ENCODE measurements around the gene RXRA.

Gene RXRA

DNA sequence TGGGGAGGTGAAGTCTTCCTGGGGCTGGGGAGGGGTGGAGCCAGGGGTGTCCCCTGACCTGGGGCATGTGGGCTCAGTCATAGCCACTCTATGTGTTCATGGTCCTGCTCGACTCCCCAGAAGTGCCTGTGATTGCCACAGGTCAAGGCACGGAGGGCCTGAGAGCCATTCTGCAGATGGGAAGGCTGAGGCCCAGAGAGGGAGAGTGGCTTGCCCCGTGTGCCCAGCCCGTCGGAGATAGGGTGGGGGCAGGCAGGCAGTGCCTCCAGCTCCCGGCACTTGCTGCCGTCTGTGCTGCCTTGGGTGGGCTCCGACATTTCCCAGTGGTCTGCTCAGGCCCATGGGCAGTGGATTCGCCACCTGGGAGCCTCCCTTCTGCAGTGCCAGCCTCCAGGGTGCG, 74.0 kb downstream of the RXRA start:
- DNase-seq (ENCODE audit: low spot score) = no peak

DNA sequence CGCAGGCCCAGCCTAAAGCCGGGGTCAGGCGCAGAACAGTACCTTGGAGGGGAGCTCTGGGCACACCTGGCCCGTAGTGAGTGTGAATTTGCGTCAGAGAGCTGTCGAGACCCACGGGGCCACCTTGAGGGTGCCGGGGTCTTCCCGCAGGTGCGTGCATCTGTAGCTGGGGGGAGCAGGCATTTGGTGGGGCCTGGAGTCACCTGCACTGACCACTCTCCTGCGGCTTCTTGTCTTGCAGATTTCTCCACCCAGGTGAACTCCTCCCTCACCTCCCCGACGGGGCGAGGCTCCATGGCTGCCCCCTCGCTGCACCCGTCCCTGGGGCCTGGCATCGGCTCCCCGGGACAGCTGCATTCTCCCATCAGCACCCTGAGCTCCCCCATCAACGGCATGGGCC, 75.1 kb downstream of the RXRA start:
- no peak for DNase-seq (ENCODE audit: low spot score)

DNA sequence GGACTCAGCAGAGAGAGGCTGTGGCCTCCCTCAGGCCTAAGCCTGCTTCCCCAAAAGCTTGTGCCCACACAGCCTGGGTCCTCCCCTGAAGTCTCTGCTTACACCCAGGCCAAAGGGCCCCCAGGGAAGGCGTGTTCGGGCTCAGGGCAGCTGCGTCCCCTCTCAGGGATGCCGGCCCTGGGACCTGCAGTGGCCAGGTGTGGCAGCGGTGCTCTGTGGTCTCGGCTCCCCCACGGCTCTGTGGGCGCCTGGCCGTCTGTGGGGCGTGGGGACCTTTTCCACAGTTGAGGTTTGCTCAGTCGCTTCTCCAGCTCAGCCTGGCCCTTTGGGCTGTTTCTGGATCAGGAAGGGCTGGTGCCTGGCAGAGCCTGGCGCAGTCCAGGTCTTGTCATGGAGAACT, 75.9 kb downstream of the RXRA start:
- no peak for DNase-seq (ENCODE audit: low spot score)

DNA sequence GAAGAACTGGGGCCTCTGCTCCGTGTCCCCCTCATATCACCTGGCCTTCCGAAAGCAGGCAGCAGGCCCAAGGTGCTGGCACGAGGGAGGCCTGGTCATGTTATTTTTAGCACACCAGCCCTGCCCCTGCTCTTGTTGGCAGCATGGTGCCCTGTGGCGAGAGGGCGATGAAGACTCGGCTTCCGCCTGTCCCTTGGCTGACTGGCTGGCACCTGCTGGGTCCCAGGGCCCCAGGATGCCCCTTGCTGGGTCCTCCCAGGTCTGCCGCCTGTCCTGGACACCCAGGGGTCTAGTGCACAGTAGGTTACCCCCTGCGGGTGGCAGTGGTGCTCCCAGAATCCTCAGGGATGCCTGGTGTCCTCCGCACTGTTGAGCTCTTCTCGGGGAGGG, 77.0 kb downstream of the RXRA start:
- DNase-seq (ENCODE audit: low spot score) = no peak

DNA sequence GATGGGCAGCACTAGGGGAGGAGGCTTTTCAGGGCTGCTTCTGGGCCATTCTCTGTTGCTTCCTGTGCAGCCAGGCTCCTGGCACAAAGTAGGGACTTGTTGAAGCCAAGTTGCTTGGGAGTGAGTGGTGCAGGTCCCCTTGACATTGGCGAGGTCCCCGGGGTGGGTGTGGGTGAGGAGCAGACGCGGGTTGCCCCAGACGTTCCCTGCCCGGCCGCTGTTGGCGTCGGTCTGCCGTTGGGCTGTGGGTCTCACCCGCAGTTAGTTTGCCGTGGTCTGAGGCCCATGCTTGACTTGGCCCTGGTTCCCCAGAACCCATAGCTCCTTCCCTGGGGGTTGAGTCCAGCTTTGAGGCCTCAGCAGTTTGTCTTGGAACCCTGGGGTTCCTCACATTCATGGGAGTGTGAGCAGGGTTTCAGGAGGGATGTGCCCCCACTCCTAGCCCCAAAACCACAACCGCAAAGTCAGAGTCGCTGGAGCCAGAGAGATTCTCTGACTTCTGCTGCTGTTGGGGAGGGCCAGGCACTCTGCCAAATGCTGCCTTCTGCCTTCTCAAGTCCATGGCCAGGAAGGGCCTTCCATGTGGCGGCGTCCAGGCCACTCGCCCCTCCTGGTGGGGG, 77.5 kb downstream of the RXRA start:
- DNase-seq (ENCODE audit: low spot score) = no peak

DNA sequence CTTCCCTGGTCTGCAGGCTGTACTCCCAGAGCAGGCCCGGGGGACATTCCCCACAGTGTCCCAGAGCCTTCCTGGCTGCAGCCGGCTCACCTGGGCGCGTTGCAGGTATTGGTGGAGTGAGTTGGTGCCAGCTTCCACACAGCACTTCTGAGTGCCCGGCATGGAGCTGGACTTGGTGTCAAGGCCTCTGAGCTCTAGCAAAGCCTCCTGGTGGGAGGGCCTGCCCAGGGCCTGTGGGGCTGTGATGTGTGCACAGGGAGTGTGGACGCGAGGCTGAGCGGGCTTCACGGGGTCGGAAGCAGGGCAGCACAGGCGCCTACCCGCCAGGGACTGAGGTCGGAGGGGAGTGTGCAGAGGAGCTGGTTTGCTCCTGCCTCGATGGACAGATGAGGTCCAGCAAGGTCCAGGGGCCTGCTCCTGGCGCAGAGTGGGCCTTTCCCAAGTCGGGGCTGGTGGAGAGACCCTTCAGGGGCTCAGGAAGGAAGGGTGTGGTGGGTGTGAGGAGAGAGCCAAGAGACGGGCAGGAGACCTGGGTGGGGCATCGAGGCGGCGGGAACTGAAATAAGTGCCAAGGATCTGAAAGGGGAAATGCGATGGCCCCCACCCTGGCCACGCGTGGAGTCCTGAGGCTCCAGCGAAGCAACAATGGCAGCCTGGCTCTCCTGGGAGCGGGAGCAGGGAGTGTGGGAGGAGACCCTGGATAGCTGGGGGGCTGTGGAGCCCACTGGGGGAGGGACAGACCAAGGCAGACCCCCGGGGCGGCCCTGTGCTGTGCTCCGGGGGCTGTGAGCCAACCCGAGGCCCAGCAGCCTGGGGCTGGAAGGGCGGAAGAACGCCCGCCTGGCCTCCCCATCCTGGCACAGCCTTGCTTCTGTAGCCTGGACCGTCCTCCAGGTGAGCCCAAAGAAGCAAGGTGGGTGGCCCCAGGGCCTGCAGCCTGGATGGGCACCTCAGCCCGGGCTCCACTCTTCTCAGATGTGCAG, 78.4 kb downstream of the RXRA start:
- DNase-seq (ENCODE audit: low spot score) = no peak

DNA sequence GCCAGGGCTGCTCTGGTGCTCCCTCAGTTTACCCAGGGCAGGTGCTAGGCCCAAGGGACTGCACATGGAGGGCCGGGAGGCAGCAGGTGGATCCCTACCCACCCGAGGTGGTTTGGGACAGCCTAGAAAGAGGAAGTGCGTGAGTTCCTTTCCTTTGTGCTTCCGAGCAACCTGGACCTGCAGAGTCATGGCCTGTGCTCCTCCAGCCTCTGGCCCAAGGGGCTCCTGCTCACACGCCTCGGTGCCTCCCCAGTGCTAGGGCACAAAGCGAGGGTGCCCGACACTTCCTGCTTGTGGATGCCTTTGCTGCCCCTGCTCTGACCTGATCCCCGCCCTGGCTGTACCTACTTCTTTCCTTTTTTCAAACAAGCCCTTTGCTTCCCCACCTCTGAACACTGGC, 79.3 kb downstream of the RXRA start:
- no peak for DNase-seq (ENCODE audit: low spot score)

DNA sequence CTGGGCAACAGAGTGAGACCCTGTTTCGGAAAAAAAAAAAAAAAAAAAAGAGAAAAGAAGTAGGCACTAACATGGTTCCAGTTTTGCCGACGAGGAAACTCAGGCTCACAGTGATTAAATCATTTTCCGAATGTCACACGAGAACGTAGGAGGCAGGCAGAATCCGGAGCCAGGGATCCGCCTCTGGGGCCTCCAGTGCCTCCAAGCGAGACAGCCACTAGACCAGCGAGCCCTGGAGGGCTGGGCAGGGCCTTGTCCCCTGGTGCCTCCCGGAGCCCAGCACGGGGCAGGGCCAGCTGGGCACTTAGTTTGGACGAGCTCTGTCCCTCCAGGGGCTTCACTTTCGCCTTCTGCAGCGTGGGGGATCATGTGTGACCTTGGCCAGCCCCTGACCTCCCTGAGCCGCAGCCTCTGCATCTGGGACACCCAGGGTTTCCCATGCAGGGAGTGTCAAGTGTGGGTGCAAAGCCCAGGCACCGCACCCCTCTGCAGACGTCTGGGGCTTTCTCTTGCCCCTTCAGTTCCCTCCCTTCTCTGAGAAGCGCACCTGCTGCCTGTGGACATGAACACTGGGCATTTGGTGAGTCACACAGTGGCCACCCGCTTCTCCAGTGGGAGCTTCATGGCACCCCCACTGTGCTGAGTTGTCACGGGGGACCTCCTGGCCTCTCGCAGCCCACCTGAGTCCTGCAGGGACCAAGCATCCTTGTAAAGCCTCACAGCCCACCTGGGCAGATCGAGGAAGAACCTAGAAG, 80.3 kb downstream of the RXRA start:
- no peak for DNase-seq (ENCODE audit: low spot score)

DNA sequence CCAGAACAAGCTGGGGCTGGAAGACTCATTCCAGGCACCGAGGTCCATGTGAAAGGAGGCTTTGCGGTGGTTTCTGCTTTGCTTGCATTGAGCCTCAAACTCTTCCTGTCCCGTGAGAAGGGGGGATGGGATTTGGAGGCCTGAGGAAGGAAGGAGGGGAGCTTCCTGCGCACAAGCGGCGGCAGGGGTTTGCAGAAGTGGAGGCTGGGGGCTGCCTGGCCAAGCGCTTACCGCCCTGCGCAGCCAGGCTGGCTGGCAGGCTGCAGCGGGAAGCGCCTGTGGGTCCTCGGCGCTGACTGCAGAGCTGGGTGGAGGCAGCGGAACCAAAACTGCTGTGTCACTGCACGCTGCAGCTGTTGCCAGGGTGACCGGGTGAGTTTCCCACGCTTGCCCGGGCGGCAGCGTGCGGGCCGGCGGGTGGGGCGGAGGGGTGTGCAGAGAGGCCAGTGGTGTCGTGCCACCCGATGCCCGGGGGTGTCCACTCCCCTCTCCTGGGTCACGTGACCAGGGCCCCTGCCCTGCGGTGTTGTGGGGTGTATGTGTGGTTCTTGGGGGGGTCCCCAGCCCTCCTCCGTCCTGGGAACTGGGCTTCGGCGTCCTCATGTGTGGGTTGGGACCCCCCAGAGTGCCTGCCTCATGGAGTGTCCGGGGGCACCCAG, 81.0 kb downstream of the RXRA start:
- no peak for DNase-seq (ENCODE audit: low spot score)

DNA sequence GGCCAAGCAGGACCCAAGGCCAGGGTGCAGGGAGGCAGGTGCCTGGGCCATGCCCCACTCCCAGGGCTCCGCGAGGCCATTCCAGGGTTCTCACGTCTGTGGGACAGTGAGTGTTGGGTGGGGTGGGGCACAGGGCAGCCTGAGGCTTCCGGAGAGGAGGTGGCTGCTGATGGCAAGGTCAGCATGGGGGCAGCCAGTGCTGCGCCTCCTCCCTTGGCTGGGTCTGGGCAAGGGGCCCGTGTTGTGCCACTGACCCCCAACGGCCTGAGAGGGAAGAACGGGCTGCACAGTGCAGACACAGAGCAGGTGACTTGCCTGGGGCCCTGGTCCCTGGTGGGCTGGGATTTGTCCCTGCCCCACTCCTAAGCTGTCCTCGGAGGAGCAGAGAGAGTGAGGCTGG, 82.1 kb downstream of the RXRA start:
- no peak for DNase-seq (ENCODE audit: low spot score)

DNA sequence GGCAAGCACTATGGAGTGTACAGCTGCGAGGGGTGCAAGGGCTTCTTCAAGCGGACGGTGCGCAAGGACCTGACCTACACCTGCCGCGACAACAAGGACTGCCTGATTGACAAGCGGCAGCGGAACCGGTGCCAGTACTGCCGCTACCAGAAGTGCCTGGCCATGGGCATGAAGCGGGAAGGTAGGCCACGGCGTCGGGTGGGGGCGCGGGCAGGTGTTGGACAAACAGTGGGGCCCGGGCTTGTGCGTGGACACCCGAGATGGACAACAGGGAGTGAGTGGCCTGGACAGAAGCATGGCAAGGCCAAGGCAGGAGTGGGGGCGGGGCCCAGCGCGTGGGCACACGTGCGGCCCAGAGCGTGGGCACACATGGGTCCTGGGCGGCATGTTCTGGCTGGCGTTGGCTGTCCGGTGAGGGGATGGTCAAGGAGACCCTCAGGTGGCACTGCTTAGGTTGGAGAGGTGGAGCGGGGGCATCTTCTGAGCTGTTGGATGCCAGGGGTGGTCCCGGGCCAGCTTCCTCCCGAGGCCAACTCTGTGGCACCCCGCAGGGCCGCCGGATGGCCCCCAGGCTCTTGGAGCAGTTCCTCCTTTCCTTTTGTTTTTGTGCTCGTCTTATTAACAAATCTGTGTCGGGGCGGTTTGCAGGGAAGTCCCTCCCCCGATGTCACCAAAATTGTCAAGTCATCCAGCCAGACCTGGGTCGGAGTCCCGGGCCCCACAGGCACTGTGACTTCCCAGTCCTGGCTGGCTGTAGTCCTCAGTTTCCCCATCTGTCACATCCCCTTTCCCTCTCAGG, 82.9 kb downstream of the RXRA start:
- DNase-seq (ENCODE audit: low spot score) = no peak

DNA sequence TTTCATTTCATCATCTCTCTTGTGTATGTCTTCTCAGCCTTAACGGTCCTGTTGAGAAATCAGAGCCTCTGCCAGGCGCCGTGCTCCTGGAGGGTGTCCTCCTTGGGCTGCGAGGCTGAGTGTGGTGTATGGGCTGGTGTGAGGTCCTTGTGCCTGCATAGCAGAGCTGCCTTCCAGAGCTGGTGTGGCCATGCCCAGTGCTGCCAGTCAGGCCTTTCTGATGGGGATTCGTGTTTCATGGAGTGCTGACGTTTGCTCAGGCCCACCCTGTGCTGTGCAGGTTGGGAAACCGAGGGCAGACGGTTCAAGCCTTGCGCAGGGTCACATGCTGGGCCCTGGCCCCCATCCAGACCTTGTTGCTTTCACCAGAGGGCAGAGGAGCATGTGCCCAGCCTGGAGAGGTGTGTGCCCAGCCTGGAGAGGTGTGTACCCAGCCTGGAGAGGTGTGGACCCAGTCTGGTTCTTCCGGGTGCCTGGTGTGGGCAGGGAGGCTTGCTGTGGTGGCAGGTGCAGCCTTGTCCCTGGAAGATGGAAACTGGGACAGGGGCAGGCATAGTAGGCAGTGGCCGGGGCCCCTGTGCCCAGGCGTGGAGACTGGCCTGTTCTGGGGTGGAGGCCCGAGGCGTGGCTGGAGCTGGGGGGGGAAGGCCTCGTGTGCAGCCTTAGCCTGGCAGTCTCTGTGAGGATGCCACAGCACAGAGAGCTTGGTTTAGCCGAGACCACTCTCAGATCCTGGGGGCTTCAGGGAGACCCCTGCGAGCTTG, 84.0 kb downstream of the RXRA start:
- DNase-seq (ENCODE audit: low spot score) = no peak

DNA sequence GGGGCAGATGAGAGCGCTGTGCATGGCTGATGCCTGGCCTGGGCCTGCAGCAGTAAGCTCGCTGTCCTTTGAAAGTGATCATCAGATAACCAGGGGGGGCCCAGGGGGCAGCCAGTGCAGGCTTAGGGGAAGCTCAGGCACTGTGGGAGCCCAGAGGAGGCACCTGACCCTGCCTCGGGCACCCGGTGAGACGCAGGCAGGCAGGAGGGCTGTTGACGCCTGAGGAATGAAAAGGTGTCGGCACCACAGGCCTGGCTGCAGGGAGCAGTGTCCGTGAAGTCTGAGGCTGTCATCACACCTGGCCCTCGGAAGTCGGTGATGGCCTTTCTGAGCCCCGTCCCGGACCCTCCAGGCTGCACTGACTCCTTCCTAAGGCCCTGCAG, 84.6 kb downstream of the RXRA start:
- no peak for DNase-seq (ENCODE audit: low spot score)

DNA sequence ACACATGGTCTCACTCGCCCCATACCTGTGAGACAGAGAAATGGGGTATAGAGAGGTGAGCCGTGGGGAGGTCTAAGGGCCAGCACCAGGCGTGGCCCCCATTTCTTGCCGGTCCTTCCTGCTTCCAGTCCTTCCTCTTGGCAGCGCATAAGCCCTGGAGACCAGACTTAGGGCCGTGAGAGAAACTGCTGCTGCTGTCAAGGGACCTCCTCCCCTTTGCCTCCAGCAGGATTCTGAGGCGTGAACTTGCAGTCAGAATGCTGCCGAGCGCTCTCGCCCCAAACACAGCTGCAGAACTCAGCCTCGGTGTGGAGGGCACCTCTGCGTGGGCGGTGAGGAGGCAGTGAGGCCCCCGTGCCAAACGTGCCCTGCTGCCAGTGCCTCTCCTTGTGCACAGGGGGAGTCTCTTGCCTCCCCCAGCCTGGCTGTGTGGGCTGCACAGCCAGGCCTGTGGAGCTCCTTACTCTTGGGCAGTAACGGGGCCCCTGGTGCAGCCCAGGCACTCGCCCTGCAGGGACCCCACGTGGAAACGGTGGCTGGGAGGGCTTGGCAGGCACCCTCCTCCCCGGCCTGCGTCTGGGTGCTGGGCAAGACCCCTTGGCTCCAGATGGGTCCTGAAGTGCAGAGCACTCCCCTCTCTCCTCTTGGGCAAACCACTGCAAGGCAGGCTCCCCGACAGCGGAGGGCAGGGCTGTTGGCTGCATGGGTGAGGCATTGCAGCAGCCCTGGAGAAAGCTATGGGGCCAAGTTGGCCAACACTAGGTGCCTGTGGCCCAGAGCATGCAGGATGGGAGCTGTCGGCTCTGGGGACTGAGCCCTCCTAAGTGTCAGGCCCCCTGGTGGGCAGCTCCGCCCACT, 85.4 kb downstream of the RXRA start:
- DNase-seq (ENCODE audit: low spot score) = no peak

DNA sequence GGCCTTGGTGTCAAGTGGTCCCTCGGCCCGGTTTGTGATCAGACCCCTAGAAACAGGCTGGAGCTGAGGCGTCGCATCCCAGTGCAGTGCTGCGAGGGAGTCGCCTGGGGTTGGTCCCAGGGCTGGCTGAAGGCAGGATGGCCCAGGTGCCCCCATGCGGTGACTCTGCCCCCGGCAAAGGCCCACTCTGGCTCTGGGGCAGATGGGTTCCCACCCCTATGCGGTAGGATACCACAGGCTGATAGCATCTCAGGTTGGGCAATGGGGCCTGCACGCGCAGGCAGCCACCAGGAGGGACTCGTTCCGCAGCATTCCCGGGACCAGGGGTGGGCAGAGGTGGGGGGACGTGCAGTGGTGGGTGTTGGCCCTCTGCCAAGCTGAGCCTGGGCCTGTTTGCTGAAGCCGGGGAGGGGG, 86.0 kb downstream of the RXRA start:
- no peak for DNase-seq (ENCODE audit: low spot score)

DNA sequence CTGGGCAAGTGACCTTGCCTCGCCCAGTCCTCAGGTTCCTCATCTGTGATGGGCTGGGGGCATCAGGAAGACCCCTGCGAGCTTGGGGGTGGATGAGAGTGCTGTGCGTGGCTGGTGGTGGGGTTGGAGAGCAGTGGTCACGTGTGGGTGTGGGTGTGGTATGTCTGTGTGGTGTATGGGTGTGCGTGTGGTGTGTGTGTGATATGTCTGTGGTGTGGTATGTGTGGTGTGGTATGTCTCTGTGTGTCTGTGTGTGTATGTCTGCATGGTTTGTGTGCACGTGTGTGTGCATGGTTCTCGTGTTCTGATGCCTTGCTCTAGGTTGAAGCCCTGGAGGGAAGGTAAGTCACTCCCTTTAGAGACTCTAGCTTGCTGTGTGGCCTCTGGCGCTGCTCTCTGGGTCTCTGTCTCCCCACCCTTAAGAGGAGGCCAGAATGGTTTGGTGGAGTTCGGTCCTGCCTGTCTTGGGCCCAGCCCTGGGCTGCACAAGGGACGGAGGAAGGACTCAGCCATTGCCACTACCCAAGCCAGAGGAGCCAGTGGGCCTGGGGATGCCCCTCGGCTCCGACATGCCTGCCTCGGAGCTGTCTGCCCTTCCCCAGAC, 87.0 kb downstream of the RXRA start:
- DNase-seq (ENCODE audit: low spot score) = no peak

DNA sequence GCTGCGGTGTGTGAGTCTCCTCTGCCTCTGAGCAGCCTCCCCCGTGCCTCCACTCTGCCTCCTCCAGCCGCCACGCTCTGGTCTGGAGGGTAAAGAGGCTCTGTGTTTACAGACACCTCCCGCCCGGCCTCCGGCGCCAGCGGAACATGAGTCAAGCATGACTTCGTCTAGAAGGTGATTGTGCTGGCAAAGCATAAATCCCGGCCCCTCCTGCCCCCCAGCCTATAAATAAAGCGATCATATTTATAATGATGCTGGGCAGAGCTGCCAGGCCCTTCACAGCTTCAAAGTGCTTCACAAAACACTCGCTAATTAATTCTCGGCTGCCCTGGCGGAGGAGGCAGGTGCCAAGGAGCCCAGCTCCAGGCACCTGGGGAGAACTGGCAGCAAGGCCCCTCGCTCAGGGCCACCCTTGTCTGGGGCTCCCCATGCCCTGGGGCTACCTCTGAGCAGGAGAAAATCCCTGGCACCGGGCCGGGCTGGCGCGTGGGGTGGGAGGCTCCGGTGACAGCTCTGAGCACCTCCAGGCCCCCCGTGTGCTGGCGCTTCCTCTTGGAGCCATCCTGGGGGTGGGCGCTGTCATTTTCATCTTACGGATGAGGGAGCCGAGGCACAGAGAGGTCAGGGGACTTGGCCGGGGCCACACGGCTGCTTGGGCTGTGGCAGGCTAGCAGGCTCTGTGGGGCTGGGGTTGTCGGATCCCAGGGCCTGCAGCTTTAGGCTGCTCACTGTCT, 87.8 kb downstream of the RXRA start:
- DNase-seq (ENCODE audit: low spot score) = no peak

DNA sequence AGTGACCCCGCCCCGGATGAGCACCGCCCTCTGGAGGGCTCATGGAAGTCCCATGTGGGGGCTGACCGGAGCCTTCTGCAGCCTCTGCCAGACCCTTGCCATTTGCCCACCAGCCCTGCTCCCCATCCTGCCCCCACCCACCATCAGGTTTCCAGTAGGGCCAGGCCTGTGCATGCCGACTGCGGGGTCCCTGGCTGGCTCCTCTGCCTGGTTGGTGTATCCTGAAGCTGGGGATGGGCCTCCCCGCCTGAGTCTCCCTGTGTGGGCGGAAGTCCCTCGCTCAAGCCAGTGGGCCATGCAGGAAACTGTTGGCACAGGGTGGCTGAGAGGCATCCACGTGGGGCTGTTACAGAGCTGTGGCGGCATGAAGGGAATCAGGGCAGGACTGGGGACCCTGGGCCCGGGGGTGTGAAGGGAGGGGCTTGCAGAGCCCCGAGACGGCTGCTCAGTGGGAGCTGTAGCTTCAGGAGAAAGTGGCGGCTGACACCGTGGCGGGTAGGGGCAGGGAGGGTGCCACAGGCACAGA, 88.7 kb downstream of the RXRA start:
- DNase-seq (ENCODE audit: low spot score) = no peak

All from HuH-7 (cell line).